IMR-90 (cell line): ENCODE data around the gene MADD. TPM values are rescaled to one million over a fixed set of nuclear protein-coding genes. Genes with fewer than 3 reads are reported as not detected.

ENCODE experiments used
- ATAC-seq: fragments of 200-7000 bp; cut with Tn5 transposase; 2 replicates; pipeline ENCODE4 v1.9.1; 2020; ENCODE audit warnings: low read depth, mild to moderate bottlenecking, moderate library complexity
- BruUV-seq: library from RNA; stranded (reverse); fragments of 400-500 nt; replicated peaks from 2 replicates; lab custom pipeline; 2021; lab: Mats Ljungman, UMichigan
- CTCF ChIA-PET: fragments of 300-600 bp; formaldehyde crosslinking; extraction: SDS; loops from one replicate; lab custom pipeline; 2021; ENCODE audit warnings: antibody characterized with exemption; lab: Yijun Ruan, JAX
- POLR2A ChIA-PET: fragments of 300-600 bp; sonication (Branson Sonifier 250); formaldehyde crosslinking; loops from one replicate; lab custom pipeline; 2022; ENCODE audit warnings: antibody characterized with exemption; ENCODE audit not compliant: unreplicated experiment; lab: Charles Lee
- DNase-seq: peaks from one replicate; pipeline ENCODE4 v3.0.0; 2013
- H2AFZ ChIP-seq: replicated peaks from 2 replicates; pipeline ENCODE3; 2013; ENCODE audit warnings: low read length, mild to moderate bottlenecking; ENCODE audit not compliant: poor library complexity
- H2AK5ac ChIP-seq: 2 replicates; pipeline ENCODE4 v1.6.1; 2013; ENCODE audit warnings: low read depth, low read length, inconsistent platforms
- H2AK9ac ChIP-seq: replicated peaks from 2 replicates; pipeline ENCODE3; 2013; ENCODE audit warnings: mild to moderate bottlenecking, low read depth, low read length, moderate library complexity; ENCODE audit not compliant: poor library complexity
- H2BK120ac ChIP-seq: 2 replicates; pipeline ENCODE4 v1.6.1; 2013; ENCODE audit warnings: low read depth, low read length, inconsistent platforms
- H2BK15ac ChIP-seq: 3 replicates; pipeline ENCODE4 v1.6.1; 2013; ENCODE audit warnings: low read depth, low read length, inconsistent platforms
- H2BK20ac ChIP-seq: 2 replicates; pipeline ENCODE4 v1.6.1; 2013; ENCODE audit warnings: low read depth, mild to moderate bottlenecking, inconsistent platforms, low read length, moderate library complexity
- H2BK5ac ChIP-seq: 2 replicates; pipeline ENCODE4 v1.6.1; 2013; ENCODE audit warnings: mild to moderate bottlenecking, low read depth, low read length, inconsistent platforms; ENCODE audit not compliant: poor library complexity, severe bottlenecking
- H3K14ac ChIP-seq: replicated peaks from 2 replicates; pipeline ENCODE4 v1.6.1; 2013; ENCODE audit warnings: low read depth, low read length, inconsistent platforms
- H3K18ac ChIP-seq: 2 replicates; pipeline ENCODE4 v1.6.1; 2013; ENCODE audit warnings: low read depth, low read length, control low read depth
- H3K23ac ChIP-seq: 2 replicates; pipeline ENCODE4 v1.6.1; 2013; ENCODE audit warnings: low read depth, low read length, inconsistent platforms
- H3K27ac ChIP-seq: 2 replicates; pipeline ENCODE4 v1.5.1; 2013; ENCODE audit warnings: mild to moderate bottlenecking, control low read depth, low read length; ENCODE audit not compliant: insufficient read depth
- H3K27me3 ChIP-seq: 2 replicates; pipeline ENCODE4 v1.6.1; 2013; ENCODE audit warnings: low read length; ENCODE audit not compliant: control insufficient read depth, insufficient read depth
- H3K36me3 ChIP-seq: 2 replicates; pipeline ENCODE4 v1.6.1; 2013; ENCODE audit warnings: low read length, mixed read lengths; ENCODE audit not compliant: control insufficient read depth, insufficient read depth
- H3K4ac ChIP-seq: 2 replicates; pipeline ENCODE4 v1.6.1; 2013; ENCODE audit warnings: low read depth, low read length, inconsistent platforms
- H3K4me1 ChIP-seq: 2 replicates; pipeline ENCODE4 v1.6.1; 2013; ENCODE audit warnings: low read length, mixed read lengths; ENCODE audit not compliant: control insufficient read depth, insufficient read depth
- H3K4me2 ChIP-seq: 2 replicates; pipeline ENCODE4 v1.6.1; 2013; ENCODE audit warnings: low read depth, mild to moderate bottlenecking, control low read depth, low read length, moderate library complexity
- H3K4me3 ChIP-seq: 2 replicates; pipeline ENCODE4 v1.5.1; 2013; ENCODE audit warnings: low read depth, mild to moderate bottlenecking, control low read depth, low read length, moderate library complexity; ENCODE audit not compliant: insufficient read depth
- H3K56ac ChIP-seq: 2 replicates; pipeline ENCODE4 v1.6.1; 2013; ENCODE audit warnings: low read length, inconsistent platforms; ENCODE audit not compliant: insufficient read depth; ENCODE audit errors: extremely low read depth
- H3K79me1 ChIP-seq, 2 experiments: 2 replicates each; pipeline ENCODE4 v1.6.1; 2013; ENCODE audit warnings: low read length in 2 of 2, inconsistent platforms in 1 of 2, low read depth in 1 of 2
- H3K9ac ChIP-seq: 2 replicates; pipeline ENCODE4 v1.6.1; 2013; ENCODE audit warnings: low read depth, low read length, control low read depth
- H3K9me1 ChIP-seq: 2 replicates; pipeline ENCODE4 v1.6.1; 2013; ENCODE audit warnings: low read length, inconsistent platforms; ENCODE audit not compliant: insufficient read depth
- H3K9me3 ChIP-seq: 2 replicates; pipeline ENCODE4 v1.6.1; 2013; ENCODE audit warnings: low read length; ENCODE audit not compliant: control insufficient read depth, insufficient read depth
- H4K20me1 ChIP-seq: 2 replicates; pipeline ENCODE4 v1.6.1; 2013; ENCODE audit warnings: low read length, inconsistent platforms; ENCODE audit not compliant: insufficient read depth
- H4K5ac ChIP-seq: 2 replicates; pipeline ENCODE4 v1.6.1; 2013; ENCODE audit warnings: mild to moderate bottlenecking, low read depth, low read length, control low read depth
- H4K8ac ChIP-seq, 2 experiments: 2 replicates each; pipeline ENCODE4 v1.6.1; 2013; ENCODE audit warnings: low read depth in 2 of 2, low read length in 2 of 2, control low read depth in 1 of 2, inconsistent platforms in 1 of 2
- H4K91ac ChIP-seq: 2 replicates; pipeline ENCODE4 v1.6.1; 2013; ENCODE audit warnings: low read depth, low read length, inconsistent platforms; ENCODE audit not compliant: insufficient read depth
- BHLHE40 ChIP-seq: fragments of 150-350 bp; IDR thresholded peaks from 2 replicates; pipeline ENCODE4 v1.6.1; 2016; ENCODE audit warnings: mild to moderate bottlenecking, low read depth, low read length
- CEBPB ChIP-seq: IDR thresholded peaks from 2 replicates; pipeline ENCODE4 v1.6.1; 2012; ENCODE audit warnings: low read depth, low read length, improper control_type of control experiment
- CHD1 ChIP-seq: IDR thresholded peaks from 2 replicates; pipeline ENCODE4 v1.6.1; 2012; ENCODE audit warnings: low read depth, low read length, improper control_type of control experiment
- CTCF ChIP-seq: conservative IDR thresholded peaks from 2 replicates; pipeline ENCODE4 v1.5.1; 2012; ENCODE audit warnings: mild to moderate bottlenecking, low read depth, low read length, improper control_type of control experiment
- FOS ChIP-seq: fragments of 150-350 bp; IDR thresholded peaks from 2 replicates; pipeline ENCODE4 v1.6.1; 2016; ENCODE audit warnings: low read depth, low read length
- MAFK ChIP-seq: IDR thresholded peaks from 2 replicates; pipeline ENCODE4 v1.6.1; 2012; ENCODE audit warnings: low read depth, low read length, improper control_type of control experiment
- MAZ ChIP-seq: IDR thresholded peaks from 2 replicates; pipeline ENCODE4 v1.6.1; 2012; ENCODE audit warnings: low read depth, mild to moderate bottlenecking, low read length, improper control_type of control experiment, moderate library complexity, borderline replicate concordance
- MXI1 ChIP-seq: IDR thresholded peaks from 2 replicates; pipeline ENCODE4 v1.6.1; 2012; ENCODE audit warnings: low read depth, mild to moderate bottlenecking, low read length, moderate library complexity, borderline replicate concordance
- NFE2L2 ChIP-seq: fragments of 150-350 bp; IDR thresholded peaks from 2 replicates; pipeline ENCODE4 v1.6.1; 2016; ENCODE audit warnings: low read depth, mild to moderate bottlenecking, low read length
- POLR2A ChIP-seq: IDR thresholded peaks from 2 replicates; pipeline ENCODE4 v1.6.1; 2012; ENCODE audit warnings: mild to moderate bottlenecking, low read depth, low read length
- RAD21 ChIP-seq: IDR thresholded peaks from 2 replicates; pipeline ENCODE4 v1.6.1; 2012; ENCODE audit warnings: low read length, improper control_type of control experiment
- RCOR1 ChIP-seq: IDR thresholded peaks from 2 replicates; pipeline ENCODE4 v1.6.1; 2012; ENCODE audit warnings: mild to moderate bottlenecking, low read length, improper control_type of control experiment; ENCODE audit not compliant: insufficient replicate concordance
- RFX5 ChIP-seq: IDR thresholded peaks from 2 replicates; pipeline ENCODE4 v1.8.0; 2012; ENCODE audit warnings: low read depth, mild to moderate bottlenecking, low read length, moderate library complexity
- SMC3 ChIP-seq: fragments of 150-350 bp; IDR thresholded peaks from 2 replicates; pipeline ENCODE4 v1.6.1; 2016; ENCODE audit warnings: low read depth, mild to moderate bottlenecking, antibody characterized with exemption, low read length, moderate library complexity
- WGBS, 2 experiments: methylation state at CpG; one replicate each; pipeline versions ENCODE4 v1.1.5 to v1.1.7; 2013; ENCODE audit warnings: missing lambda C conversion rate in 2 of 2; ENCODE audit not compliant: insufficient read length in 1 of 2; ENCODE audit errors: extremely low coverage in 2 of 2; 5-methylcytosine and 5-hydroxymethylcytosine counted together
- dilution Hi-C: fragments of 300-500 bp; cut with HindIII; formaldehyde crosslinking; loops from one replicate; pipeline ENCODE4 v1.14.3; 2018; ENCODE audit warnings: low sequenced_read_pairs; ENCODE audit not compliant: unreplicated experiment
- in situ Hi-C: fragments of 300-500 bp; cut with MboI; formaldehyde crosslinking; loops from 3 replicates; pipeline ENCODE4 v1.14.3; 2019; ENCODE audit warnings: low sequenced_read_pairs, inconsistent platforms, mixed read lengths
- intact Hi-C: fragments of 100-400 bp; cut with micrococcal nuclease; formaldehyde crosslinking; loops from 2 replicates; pipeline ENCODE4 v1.10.0; 2022
- polyA plus RNA-seq, 3 experiments: library from polyadenylated mRNA; depleted of rRNA; stranded (reverse); fragments of >200 nt; gene quantifications; 2 replicates each; pipeline ENCODE4 v1.2.3, GENCODE V29; 2012; ENCODE audit warnings: low replicate concordance in 1 of 3
- total RNA-seq: library from RNA; depleted of rRNA; stranded (reverse); fragments of >200 nt; gene quantifications from 2 replicates; pipeline ENCODE4 v1.2.3, GENCODE V29; 2012
- TF ChIP-seq, protein P1 (sequence below): fragments of 150-350 bp; IDR thresholded peaks from 2 replicates; pipeline ENCODE4 v1.6.1; 2017; ENCODE audit warnings: mild to moderate bottlenecking, antibody characterized with exemption, low read length, low read depth
- TF ChIP-seq, protein P2 (sequence below): fragments of 150-350 bp; IDR thresholded peaks from 2 replicates; pipeline ENCODE4 v1.6.1; 2016; ENCODE audit warnings: low read depth, mild to moderate bottlenecking, low read length, moderate library complexity, borderline replicate concordance

Gene MADD
- total and polyA plus RNA-seq, 2 of the 4 experiments (the other 2 are of a cell fraction) = 13.3 to 16.4 TPM

GRCh38 chr11:47348859-47349258 lies 78.9 kb downstream of the MADD start:
- WGBS, 2 experiments = 79% methylated on average over 2 of the region's 8 CpGs; no CpG with 5 or more reads in 1 of the 2 experiments
- no peak overlapping the region for H2BK20ac ChIP-seq
- no peaks in the 10 kb centered on the region for H3K4me1 ChIP-seq
- no peak overlapping the region for H2BK15ac ChIP-seq
- no peaks in the 10 kb centered on the region for H3K36me3 ChIP-seq
- no peak overlapping the region for H4K5ac ChIP-seq
- H3K79me1 ChIP-seq = no peaks in the 10 kb centered on the region
- H4K8ac ChIP-seq = no peak overlapping the region
- no peak overlapping the region for H3K18ac ChIP-seq
- no peaks in the 10 kb centered on the region for H3K9me1 ChIP-seq
- H2AK5ac ChIP-seq = no peak overlapping the region
- H2BK120ac ChIP-seq = no peak overlapping the region
- no peak overlapping the region for H3K4me2 ChIP-seq
- no peak overlapping the region for H3K23ac ChIP-seq
- dilution Hi-C loops = no loop called here
- no peak overlapping the region for H3K4me3 ChIP-seq
- POLR2A ChIA-PET = no interaction called here
- H2AFZ ChIP-seq = no peak overlapping the region
- no peak overlapping the region for H3K4ac ChIP-seq
- in situ Hi-C loops = loop anchor here (5.0 kb wide), 1 partner anchor 167 kb away; no protein-coding TSS in a partner anchor
- H2BK5ac ChIP-seq = no peak overlapping the region
- H3K9me3 ChIP-seq = no peaks in the 10 kb centered on the region
- no TSS peak for BruUV-seq
- H3K56ac ChIP-seq = no peak overlapping the region
- no peak overlapping the region for H3K14ac ChIP-seq
- no peak overlapping the region for H3K9ac ChIP-seq
- no peak overlapping the region for H4K91ac ChIP-seq
- no peak overlapping the region for H2AK9ac ChIP-seq
- intact Hi-C loops = loop anchor here (1.0 kb wide), 1 partner anchor 172 kb away; no protein-coding TSS in a partner anchor
- no peak for TF ChIP-seq RFX5
- no peak for TF ChIP-seq POLR2A
- no peak for TF ChIP-seq BHLHE40
- peak; percentile 16; the same call in 1 of the 2 replicates for TF ChIP-seq RAD21
- TF ChIP-seq SMC3 = no peak
- TF ChIP-seq CTCF = peak; percentile 14; the same call in 1 of the 2 replicates
- peak; percentile 18; the same call in 1 of the 2 replicates for TF ChIP-seq CEBPB
- no peak for TF ChIP-seq CHD1
- TF ChIP-seq, protein P1, sequence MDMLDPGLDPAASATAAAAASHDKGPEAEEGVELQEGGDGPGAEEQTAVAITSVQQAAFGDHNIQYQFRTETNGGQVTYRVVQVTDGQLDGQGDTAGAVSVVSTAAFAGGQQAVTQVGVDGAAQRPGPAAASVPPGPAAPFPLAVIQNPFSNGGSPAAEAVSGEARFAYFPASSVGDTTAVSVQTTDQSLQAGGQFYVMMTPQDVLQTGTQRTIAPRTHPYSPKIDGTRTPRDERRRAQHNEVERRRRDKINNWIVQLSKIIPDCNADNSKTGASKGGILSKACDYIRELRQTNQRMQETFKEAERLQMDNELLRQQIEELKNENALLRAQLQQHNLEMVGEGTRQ = no peak
- no peak for TF ChIP-seq MAFK
- TF ChIP-seq NFE2L2 = no peak
- TF ChIP-seq, protein P2, sequence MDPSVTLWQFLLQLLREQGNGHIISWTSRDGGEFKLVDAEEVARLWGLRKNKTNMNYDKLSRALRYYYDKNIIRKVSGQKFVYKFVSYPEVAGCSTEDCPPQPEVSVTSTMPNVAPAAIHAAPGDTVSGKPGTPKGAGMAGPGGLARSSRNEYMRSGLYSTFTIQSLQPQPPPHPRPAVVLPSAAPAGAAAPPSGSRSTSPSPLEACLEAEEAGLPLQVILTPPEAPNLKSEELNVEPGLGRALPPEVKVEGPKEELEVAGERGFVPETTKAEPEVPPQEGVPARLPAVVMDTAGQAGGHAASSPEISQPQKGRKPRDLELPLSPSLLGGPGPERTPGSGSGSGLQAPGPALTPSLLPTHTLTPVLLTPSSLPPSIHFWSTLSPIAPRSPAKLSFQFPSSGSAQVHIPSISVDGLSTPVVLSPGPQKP = no peak
- no peak for TF ChIP-seq FOS
- no peak for TF ChIP-seq MAZ
- TF ChIP-seq RCOR1 = no peak
- TF ChIP-seq MXI1 = no peak
- ATAC-seq = peak; percentile 75
- no peak overlapping the region for H3K27ac ChIP-seq
- no peaks in the 10 kb centered on the region; the same call in 1 of the 2 replicates for H4K20me1 ChIP-seq
- CTCF ChIA-PET = no interaction called here
- peaks cover 28% of the 10 kb centered on the region for H3K27me3 ChIP-seq
- peak; percentile 22 for DNase-seq
